ENCODE results near the gene PACRG. TPM values are rescaled to one million over a fixed set of nuclear protein-coding genes. Genes with fewer than 3 reads are reported as not detected.

The PACRG gene
- total and polyA plus RNA-seq, 10 of the 15 experiments (the other 5 are each of a cell fraction or from before 2014, with no cell fraction given), result not detected

GRCh38 chr6:163248051-163248450 is 520.3 kb downstream of the PACRG start:
- H2AFZ ChIP-seq (ENCODE audit: control insufficient read depth, low read depth, low read length), result no peak overlapping the region
- FAIRE-seq (no peak), DNase-seq (ENCODE audit: low read depth, low spot score) (no peak), ATAC-seq (no peak)
- no TSS peak for BruUV-seq (replicated peaks)
- no peak for TF ChIP-seq SIX5 (IDR thresholded peaks at IDR 0.05; ENCODE audit: low read depth, low read length, severe bottlenecking)
- no peak for TF ChIP-seq CREB1 (IDR thresholded peaks at IDR 0.05; ENCODE audit: low read depth)
- TF ChIP-seq ATF3 (IDR thresholded peaks at IDR 0.05; ENCODE audit: borderline replicate concordance, extremely low read depth, low read depth, low read length), result no peak
- no peak for TF ChIP-seq ESRRA (IDR thresholded peaks at IDR 0.05; ENCODE audit: low read length)
- TF ChIP-seq POLR2AphosphoS2 (IDR thresholded peaks at IDR 0.05; ENCODE audit: low read depth, low read length), result no peak
- TF ChIP-seq BCL3 (IDR thresholded peaks at IDR 0.05; ENCODE audit: borderline replicate concordance, insufficient read depth, low read depth, low read length, poor library complexity, severe bottlenecking), result no peak
- TF ChIP-seq ZNF384 (IDR thresholded peaks at IDR 0.05; ENCODE audit: borderline replicate concordance, low read depth, low read length), result no peak
- TF ChIP-seq TAF1 (IDR thresholded peaks at IDR 0.05; ENCODE audit: borderline replicate concordance, low read depth, low read length), result no peak
- 41% methylated on average over 4 of the region's 4 CpGs for WGBS (ENCODE audit: insufficient coverage, insufficient replicate concordance, low lambda C conversion rate, missing lambda C conversion rate)
- intact Hi-C loops (cut with micrococcal nuclease; ENCODE audit: unreplicated experiment), result no loop called here
- in situ Hi-C loops (cut with MboI), result no loop called here
- H3K4me1 ChIP-seq (ENCODE audit: control insufficient read depth, insufficient read depth, low read length), result no peaks in the 10 kb centered on the region
- ChIA-PET RAD21 (ENCODE audit: unreplicated experiment) (no interaction called here), CTCF (no interaction called here), POLR2A (no interaction called here), SMC1A (ENCODE audit: uncharacterized antibody, unreplicated experiment) (no interaction called here)
- no peaks in the 10 kb centered on the region for H4K20me1 ChIP-seq (ENCODE audit: control insufficient read depth, insufficient read depth)
- H3K4me2 ChIP-seq (ENCODE audit: control insufficient read depth, insufficient read depth), result no peak overlapping the region
- no peaks in the 10 kb centered on the region for H3K79me2 ChIP-seq (ENCODE audit: control insufficient read depth, insufficient read depth, low read length)
- H3K27ac ChIP-seq (ENCODE audit: control insufficient read depth, insufficient read depth), result no peak overlapping the region
- peaks cover 0 to 3% of the 10 kb centered on the region in 2 experiments; a peak in 1 of 4 replicates for H3K27me3 ChIP-seq (replicated peaks in 1 of 2; ENCODE audit: control insufficient read depth in 2 of 2, insufficient read depth in 2 of 2, low read length in 1 of 2)
- H3K36me3 ChIP-seq (ENCODE audit: control insufficient read depth in 2 of 2, insufficient read depth in 2 of 2, low read length in 1 of 2), result no peaks in the 10 kb centered on the region
- no peak overlapping the region for H3K9ac ChIP-seq (ENCODE audit: control insufficient read depth, insufficient read depth, low read length)
- H3K9me3 ChIP-seq (replicated peaks; ENCODE audit: control insufficient read depth, insufficient read depth, low read length), result no peaks in the 10 kb centered on the region
- H3K4me3 ChIP-seq, result no peak overlapping the region
